ENCODE data around the gene PFDN5. TPM values are rescaled to one million over a fixed set of nuclear protein-coding genes. Genes with fewer than 3 reads are reported as not detected.

Gene PFDN5
- total RNA-seq, 2 donors from 2014 or later, result 305 to 445 TPM

DNA sequence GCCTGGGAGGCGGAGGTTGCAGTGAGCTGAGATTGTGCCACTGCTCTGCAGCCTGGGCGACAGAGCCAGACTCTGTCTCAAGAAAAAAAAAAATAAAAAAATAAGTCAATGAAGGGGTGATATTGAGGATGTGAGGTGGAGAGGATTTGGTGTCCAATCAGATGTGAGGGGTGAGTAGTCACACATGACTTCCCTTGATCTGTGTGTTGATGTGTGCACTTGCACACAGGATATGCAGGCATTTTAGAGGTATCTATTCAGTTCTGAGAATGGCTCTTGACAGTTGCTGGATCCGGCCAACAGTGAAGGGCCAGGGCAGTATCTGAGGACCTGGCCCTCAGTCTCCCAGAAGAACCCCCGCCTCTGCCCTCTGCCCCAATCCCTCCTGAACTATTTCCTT, 48.6 kb downstream of the PFDN5 start:
- Histone ChIP-seq H3K9me3 (no peaks in the 10 kb centered on the region), H3K27ac (no peak overlapping the region), H3K4me3 (peak overlapping the region; percentile 97), H3K27me3 (replicated peaks; ENCODE audit: insufficient read depth) (no peaks in the 10 kb centered on the region), H3K4me1 (ENCODE audit: control insufficient read depth in 1 of 2, low read depth in 2 of 2) (peaks cover 4 to 12% of the 10 kb centered on the region in 2 donors), H3K36me3 (no peaks in the 10 kb centered on the region)
- TF ChIP-seq, protein P1, sequence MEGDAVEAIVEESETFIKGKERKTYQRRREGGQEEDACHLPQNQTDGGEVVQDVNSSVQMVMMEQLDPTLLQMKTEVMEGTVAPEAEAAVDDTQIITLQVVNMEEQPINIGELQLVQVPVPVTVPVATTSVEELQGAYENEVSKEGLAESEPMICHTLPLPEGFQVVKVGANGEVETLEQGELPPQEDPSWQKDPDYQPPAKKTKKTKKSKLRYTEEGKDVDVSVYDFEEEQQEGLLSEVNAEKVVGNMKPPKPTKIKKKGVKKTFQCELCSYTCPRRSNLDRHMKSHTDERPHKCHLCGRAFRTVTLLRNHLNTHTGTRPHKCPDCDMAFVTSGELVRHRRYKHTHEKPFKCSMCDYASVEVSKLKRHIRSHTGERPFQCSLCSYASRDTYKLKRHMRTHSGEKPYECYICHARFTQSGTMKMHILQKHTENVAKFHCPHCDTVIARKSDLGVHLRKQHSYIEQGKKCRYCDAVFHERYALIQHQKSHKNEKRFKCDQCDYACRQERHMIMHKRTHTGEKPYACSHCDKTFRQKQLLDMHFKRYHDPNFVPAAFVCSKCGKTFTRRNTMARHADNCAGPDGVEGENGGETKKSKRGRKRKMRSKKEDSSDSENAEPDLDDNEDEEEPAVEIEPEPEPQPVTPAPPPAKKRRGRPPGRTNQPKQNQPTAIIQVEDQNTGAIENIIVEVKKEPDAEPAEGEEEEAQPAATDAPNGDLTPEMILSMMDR (IDR thresholded peaks at IDR 0.05), result no peak
- DNase-seq (ENCODE audit: low spot score) (no peak), ATAC-seq (ENCODE audit: insufficient number of reproducible peaks, low FRiP score, low read depth) (no peak)

GRCh38 chr12:53344487-53344823, 49.1 kb downstream of the PFDN5 start:
- Histone ChIP-seq H3K27ac (peak overlapping the region in 1 of 2 donors; percentile 74), H3K4me3 (peak overlapping the region; percentile 97), H3K4me1 (ENCODE audit: control insufficient read depth in 1 of 2, low read depth in 2 of 2) (peaks cover 4 to 12% of the 10 kb centered on the region in 2 donors), H3K27me3 (replicated peaks; ENCODE audit: insufficient read depth) (no peaks in the 10 kb centered on the region), H3K9me3 (no peaks in the 10 kb centered on the region), H3K36me3 (no peaks in the 10 kb centered on the region)
- ATAC-seq (ENCODE audit: insufficient number of reproducible peaks, low FRiP score, low read depth), result no peak
- DNase-seq (ENCODE audit: low spot score), result no peak
- TF ChIP-seq, protein P1 (IDR thresholded peaks at IDR 0.05), result no peak

DNA sequence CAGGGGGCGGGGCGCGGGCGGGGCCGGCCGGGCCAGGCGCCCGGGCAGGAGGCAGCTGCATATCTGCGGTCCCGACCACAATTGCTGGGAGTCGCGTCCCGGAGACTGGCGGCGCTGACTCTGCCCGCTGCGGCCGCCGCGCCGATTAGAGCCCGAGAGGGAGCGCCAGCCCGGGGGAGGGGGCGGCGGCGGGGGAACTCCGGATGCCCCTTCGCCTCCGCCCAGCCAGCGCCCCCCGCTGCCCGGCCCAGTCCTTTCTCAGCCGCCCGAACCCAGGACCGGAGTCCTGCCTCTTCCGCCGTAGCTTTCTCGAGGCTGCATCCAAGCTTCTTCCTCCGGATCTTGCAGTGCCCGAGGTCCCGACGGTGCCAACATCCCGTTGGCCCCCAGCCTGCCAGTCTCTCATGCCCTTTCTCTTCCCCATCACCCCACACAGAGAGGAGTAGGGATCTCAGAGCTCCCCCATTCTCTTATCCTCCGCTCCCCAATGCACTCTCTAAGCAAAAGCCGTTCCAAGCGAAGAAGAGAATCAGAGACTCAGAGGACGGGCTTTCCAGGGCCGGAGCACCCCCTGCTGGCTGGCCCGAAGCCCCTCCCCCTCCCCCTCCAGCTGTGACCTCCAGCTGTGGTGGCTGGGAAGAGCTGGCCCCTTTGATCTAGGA, 49.6 kb downstream of the PFDN5 start:
- TF ChIP-seq, protein P1 (IDR thresholded peaks at IDR 0.05), result peak; percentile 65
- DNase-seq (ENCODE audit: low spot score) (no peak), ATAC-seq (ENCODE audit: insufficient number of reproducible peaks, low FRiP score, low read depth) (peak; percentile 81)
- H3K4me1 ChIP-seq (ENCODE audit: control insufficient read depth in 1 of 2, low read depth in 2 of 2), result peaks cover 4 to 12% of the 10 kb centered on the region in 2 donors
- no peaks in the 10 kb centered on the region for H3K36me3 ChIP-seq
- no peaks in the 10 kb centered on the region for H3K27me3 ChIP-seq (replicated peaks; ENCODE audit: insufficient read depth)
- H3K9me3 ChIP-seq, result no peaks in the 10 kb centered on the region
- H3K4me3 ChIP-seq, result peak overlapping the region; percentile 97
- peak overlapping the region; percentile 74 to 79 for H3K27ac ChIP-seq

DNA sequence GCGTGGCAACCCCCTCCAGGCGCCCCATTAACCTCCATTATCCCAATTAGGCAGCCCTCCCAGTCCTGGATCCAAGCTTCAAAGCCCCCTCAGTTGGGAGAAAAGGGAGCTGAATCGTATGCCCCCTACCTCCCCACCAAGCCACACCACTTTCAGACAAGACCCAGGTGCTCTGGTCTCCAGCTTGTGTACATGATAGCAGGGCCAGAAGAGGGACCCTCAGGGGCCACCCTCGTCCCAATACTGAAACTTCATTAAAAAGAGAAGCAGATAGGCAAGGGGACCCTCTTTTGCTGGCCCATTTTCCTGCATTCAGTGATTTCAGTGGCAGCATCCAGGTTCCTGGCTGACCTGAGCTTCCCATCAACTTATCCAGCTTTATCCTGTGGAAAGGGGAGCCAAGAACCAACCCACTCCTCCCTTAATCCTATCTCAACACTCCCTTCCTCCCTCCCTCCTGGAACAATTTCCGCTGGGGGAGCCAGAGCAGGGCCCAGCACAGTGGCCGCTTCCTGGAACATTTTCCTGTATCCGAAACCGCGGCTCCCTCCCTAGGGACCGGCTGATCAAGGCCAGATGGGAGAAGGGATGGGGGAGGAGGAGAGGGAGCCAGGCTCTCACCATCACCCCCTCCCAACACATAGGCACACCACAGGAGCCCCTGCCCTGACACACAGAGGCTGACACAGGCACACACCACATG, 50.3 kb downstream of the PFDN5 start:
- DNase-seq (ENCODE audit: low spot score) (no peak), ATAC-seq (ENCODE audit: insufficient number of reproducible peaks, low FRiP score, low read depth) (no peak)
- Histone ChIP-seq H3K4me3 (peak overlapping the region; percentile 97), H3K27ac (peak overlapping the region; percentile 74 to 79), H3K27me3 (replicated peaks; ENCODE audit: insufficient read depth) (no peaks in the 10 kb centered on the region), H3K4me1 (ENCODE audit: control insufficient read depth in 1 of 2, low read depth in 2 of 2) (peaks cover 4 to 12% of the 10 kb centered on the region in 2 donors), H3K9me3 (no peaks in the 10 kb centered on the region), H3K36me3 (no peaks in the 10 kb centered on the region)
- TF ChIP-seq, protein P1 (IDR thresholded peaks at IDR 0.05), result no peak

DNA sequence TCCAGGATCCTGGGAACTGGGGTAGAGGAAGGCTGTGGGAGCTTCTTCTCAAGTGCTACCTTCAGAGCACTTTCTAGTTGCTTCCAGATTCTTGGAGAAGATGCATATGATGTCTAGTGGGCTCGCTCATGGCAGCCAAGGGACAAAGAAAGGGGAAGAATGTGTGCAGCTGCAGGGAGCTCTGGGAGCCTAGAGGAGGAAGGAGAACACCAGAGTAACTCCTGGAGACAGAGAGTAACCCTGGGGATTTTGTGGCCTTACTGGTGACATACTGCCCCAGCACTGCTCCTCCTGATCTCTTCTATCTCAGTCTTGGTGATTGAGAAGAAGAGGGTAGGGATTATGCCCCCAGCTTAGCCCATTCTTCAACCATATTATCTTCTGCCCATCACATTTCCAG, 51.1 kb downstream of the PFDN5 start:
- Histone ChIP-seq H3K4me1 (ENCODE audit: control insufficient read depth in 1 of 2, low read depth in 2 of 2) (peaks cover 4 to 12% of the 10 kb centered on the region in 2 donors), H3K4me3 (no peak overlapping the region), H3K27ac (peak overlapping the region in 1 of 2 donors; percentile 74), H3K36me3 (no peaks in the 10 kb centered on the region), H3K27me3 (replicated peaks; ENCODE audit: insufficient read depth) (no peaks in the 10 kb centered on the region), H3K9me3 (no peaks in the 10 kb centered on the region)
- TF ChIP-seq, protein P1 (IDR thresholded peaks at IDR 0.05), result no peak
- no peak for DNase-seq (ENCODE audit: low spot score)
- no peak for ATAC-seq (ENCODE audit: insufficient number of reproducible peaks, low FRiP score, low read depth)

Measured in thoracic aorta (tissue), 2 donors.